SK-N-SH (cell line): ENCODE results near the gene LINGO4.

ENCODE experiments used
- CHD2 ChIP-seq: fragments of 150-350 bp; IDR thresholded peaks from 2 replicates; pipeline ENCODE4 v1.6.1; 2018; ENCODE audit warnings: low read length; ENCODE audit not compliant: partially characterized antibody
- JUND ChIP-seq: IDR thresholded peaks from 2 replicates; pipeline ENCODE4 v1.4.0; 2012
- POLR2AphosphoS5 ChIP-seq: IDR thresholded peaks from 2 replicates; pipeline ENCODE4 v1.6.1; 2012; ENCODE audit warnings: low read depth, low read length
- TAF1 ChIP-seq: IDR thresholded peaks from 2 replicates; pipeline ENCODE4 v1.6.1; 2012; ENCODE audit warnings: low read depth, mild to moderate bottlenecking, low read length, moderate library complexity, borderline replicate concordance
- TF ChIP-seq, protein P1 (sequence below): fragments of 200-600 bp; sonication (generic); IDR thresholded peaks from 2 replicates; pipeline ENCODE4 v1.6.1; 2017; ENCODE audit warnings: antibody characterized with exemption, mild to moderate bottlenecking, moderate library complexity

DNA sequence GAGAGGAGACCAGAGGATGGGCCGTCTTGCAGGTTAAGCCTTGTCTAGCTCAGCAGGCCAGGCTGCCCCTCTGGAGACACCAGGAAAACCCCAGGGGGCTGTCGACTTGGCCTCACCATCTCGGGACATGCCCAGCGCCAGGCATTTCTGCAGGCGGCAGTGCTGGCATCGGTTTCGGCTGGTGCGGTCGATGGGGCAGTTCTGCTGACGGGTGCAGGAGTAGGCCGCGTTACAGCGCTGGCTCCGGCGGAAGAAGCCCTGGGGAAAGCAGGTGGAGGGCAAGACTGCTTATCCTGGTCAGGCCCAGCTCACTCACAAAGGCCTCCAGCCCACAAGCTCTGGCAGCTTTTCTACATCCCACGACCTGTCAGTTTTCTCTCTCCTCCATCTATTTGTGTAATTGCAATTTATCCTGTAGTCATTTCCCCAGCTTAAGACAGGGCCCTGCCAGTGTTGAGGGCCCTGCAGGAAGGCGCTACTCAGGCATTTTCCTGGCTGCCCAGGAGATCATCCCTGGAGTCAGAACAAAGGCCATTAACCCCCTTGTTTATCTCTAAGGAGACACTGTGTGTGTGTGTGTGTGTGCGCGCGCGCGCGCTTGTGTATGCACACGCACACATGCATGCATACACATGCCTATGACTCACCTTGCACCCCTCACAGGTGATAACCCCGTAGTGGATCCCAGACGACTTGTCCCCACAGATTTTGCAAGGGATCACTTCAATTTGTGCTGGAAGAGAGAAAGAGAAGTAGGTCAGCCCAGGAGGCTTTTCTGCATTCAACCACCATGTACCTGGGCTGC is 11.5 kb upstream of the LINGO4 start:
- TF ChIP-seq POLR2AphosphoS5 (no peak), CHD2 (no peak), JUND (no peak), TAF1 (no peak)
- TF ChIP-seq, protein P1, sequence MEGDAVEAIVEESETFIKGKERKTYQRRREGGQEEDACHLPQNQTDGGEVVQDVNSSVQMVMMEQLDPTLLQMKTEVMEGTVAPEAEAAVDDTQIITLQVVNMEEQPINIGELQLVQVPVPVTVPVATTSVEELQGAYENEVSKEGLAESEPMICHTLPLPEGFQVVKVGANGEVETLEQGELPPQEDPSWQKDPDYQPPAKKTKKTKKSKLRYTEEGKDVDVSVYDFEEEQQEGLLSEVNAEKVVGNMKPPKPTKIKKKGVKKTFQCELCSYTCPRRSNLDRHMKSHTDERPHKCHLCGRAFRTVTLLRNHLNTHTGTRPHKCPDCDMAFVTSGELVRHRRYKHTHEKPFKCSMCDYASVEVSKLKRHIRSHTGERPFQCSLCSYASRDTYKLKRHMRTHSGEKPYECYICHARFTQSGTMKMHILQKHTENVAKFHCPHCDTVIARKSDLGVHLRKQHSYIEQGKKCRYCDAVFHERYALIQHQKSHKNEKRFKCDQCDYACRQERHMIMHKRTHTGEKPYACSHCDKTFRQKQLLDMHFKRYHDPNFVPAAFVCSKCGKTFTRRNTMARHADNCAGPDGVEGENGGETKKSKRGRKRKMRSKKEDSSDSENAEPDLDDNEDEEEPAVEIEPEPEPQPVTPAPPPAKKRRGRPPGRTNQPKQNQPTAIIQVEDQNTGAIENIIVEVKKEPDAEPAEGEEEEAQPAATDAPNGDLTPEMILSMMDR: no peak
